SK-N-MC (cell line): ENCODE measurements around the gene ANKRD9.
"Not testable (repeated sequence)": the region's sequence is repeated elsewhere in the genome, so short reads cannot be mapped to it uniquely, and the experiment has no call there.

Experiments
- EZH2 ChIP-seq: fragments of 200-600 bp; sonication (generic); IDR thresholded peaks from one replicate; pipeline ENCODE4 v1.6.1; 2017; ENCODE audit warnings: antibody characterized with exemption
- POLR2AphosphoS5 ChIP-seq: IDR thresholded peaks from 2 replicates; pipeline ENCODE4 v1.6.1; 2012; ENCODE audit warnings: mild to moderate bottlenecking, low read depth, low read length, borderline replicate concordance

DNA sequence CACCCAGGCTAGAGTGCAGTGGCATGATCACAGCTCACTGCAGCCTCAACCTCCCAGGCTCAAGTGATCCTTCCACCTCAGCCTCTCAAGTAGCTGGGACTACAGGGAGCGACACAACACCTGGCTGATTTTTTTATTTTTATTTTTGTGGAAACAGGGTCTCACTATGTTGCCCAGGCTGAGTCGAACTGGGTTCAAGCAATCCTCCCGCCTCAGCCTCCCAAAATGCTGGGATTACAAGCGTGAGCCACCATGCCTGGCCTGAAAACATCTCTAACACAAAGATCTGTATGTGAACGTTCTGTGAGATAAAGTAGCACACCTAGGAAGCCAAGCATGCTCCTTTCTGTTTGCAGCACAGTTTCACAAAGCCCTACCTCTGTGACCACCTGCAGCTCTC is 10.1 kb upstream of the ANKRD9 start:
- TF ChIP-seq POLR2AphosphoS5, EZH2: not testable (repeated sequence)
